DOHH2 (cell line): ENCODE data around the gene GPR42.

Experiments used
- CTCF ChIP-seq: fragments of 200-600 bp; sonication (generic); IDR thresholded peaks from one replicate; pipeline ENCODE4 v1.5.1; 2014; ENCODE audit warnings: antibody characterized with exemption, mild to moderate bottlenecking, low read depth, low read length; ENCODE audit not compliant: poor library complexity, severe bottlenecking
- EZH2phosphoT487 ChIP-seq: fragments of 200-600 bp; sonication (generic); IDR thresholded peaks from 2 replicates; pipeline ENCODE4 v1.6.1; 2017; ENCODE audit warnings: borderline replicate concordance, mild to moderate bottlenecking, antibody characterized with exemption, low read length, moderate library complexity, mixed read lengths

- no peak for TF ChIP-seq EZH2phosphoT487
- TF ChIP-seq CTCF: no peak
These were observed 21.0 kb upstream of the GPR42 start for GRCh38 chr19:35349614-35350521.
